Testis (tissue), 2 donors: ENCODE results near the gene AGXT.

Experiments
- POLR2A ChIP-seq: fragments of 450-650 bp; IDR thresholded peaks from one replicate; pipeline ENCODE4 v1.6.1; 2017; ENCODE audit warnings: antibody characterized with exemption, mild to moderate bottlenecking, moderate library complexity
- TF ChIP-seq, protein P1 (sequence below), 3 experiments: fragments of 450-650 bp in 2 of 3; fragments of 200-600 bp in 1 of 3; sonication (generic) in 1 of 3; IDR thresholded peaks; one replicate each; pipeline ENCODE4 v1.5.1; 2016 to 2019; ENCODE audit warnings: antibody characterized with exemption in 3 of 3, mild to moderate bottlenecking in 2 of 3, moderate library complexity in 1 of 3

GRCh38 chr2:240895656-240896388 lies 27.2 kb downstream of the AGXT start, which contains the start of gene MAB21L4:
- TF ChIP-seq, protein P1, sequence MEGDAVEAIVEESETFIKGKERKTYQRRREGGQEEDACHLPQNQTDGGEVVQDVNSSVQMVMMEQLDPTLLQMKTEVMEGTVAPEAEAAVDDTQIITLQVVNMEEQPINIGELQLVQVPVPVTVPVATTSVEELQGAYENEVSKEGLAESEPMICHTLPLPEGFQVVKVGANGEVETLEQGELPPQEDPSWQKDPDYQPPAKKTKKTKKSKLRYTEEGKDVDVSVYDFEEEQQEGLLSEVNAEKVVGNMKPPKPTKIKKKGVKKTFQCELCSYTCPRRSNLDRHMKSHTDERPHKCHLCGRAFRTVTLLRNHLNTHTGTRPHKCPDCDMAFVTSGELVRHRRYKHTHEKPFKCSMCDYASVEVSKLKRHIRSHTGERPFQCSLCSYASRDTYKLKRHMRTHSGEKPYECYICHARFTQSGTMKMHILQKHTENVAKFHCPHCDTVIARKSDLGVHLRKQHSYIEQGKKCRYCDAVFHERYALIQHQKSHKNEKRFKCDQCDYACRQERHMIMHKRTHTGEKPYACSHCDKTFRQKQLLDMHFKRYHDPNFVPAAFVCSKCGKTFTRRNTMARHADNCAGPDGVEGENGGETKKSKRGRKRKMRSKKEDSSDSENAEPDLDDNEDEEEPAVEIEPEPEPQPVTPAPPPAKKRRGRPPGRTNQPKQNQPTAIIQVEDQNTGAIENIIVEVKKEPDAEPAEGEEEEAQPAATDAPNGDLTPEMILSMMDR (IDR thresholded peaks at IDR 0.05) = no peak
- TF ChIP-seq POLR2A = no peak
